ENCODE results near the gene ATP6V1F.

Gene ATP6V1F

DNA sequence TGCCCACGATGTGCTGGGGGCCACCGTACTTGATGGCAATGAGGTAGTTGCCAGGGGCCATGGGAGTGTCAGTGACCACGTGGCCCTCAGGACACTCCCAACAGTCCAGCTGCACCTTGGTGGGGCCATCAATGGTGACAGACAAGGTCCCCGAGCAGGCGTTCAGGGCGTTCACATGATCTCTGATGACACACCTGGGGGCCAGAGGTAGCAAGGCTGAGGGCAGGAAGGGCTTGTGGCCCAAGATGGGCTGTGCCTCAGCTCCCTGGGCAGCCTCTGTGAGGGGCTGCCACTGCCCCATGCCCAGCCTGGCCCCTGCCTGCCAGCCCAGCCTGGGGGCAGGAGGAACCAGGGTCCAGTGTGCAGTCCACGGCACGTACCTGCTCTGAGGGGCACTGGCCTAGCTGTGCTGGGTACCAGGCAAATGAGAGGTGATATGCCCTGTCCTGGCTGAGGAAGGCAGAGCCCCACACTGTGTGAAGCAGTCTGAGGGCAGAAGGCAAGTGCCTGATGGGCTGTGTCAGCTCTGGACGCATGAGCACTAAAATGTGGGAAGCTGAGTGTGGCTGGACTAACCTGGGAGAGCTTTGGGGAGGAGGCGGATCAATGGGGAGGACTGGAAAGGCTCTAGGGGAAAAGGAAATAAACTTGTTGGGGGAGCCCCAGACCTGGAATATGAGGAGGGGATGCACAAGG lies 51.4 kb downstream of the ATP6V1F start:
- Histone ChIP-seq H3K9me3 (ENCODE audit: severe bottlenecking) (no peaks in the 10 kb centered on the region), H3K27ac (ENCODE audit: poor library complexity, severe bottlenecking) (no peak overlapping the region), H3K4me3 (ENCODE audit: severe bottlenecking) (no peak overlapping the region), H3K4me1 (ENCODE audit: insufficient read depth, poor library complexity, severe bottlenecking) (no peaks in the 10 kb centered on the region), H3K27me3 (ENCODE audit: insufficient read depth, poor library complexity, severe bottlenecking) (peaks cover 19% of the 10 kb centered on the region), H3K36me3 (ENCODE audit: low read depth) (no peaks in the 10 kb centered on the region)
- DNase-seq (ENCODE audit: low spot score) (peak; percentile 36), ATAC-seq (ENCODE audit: low read depth) (no peak)
- TF ChIP-seq, protein P1, sequence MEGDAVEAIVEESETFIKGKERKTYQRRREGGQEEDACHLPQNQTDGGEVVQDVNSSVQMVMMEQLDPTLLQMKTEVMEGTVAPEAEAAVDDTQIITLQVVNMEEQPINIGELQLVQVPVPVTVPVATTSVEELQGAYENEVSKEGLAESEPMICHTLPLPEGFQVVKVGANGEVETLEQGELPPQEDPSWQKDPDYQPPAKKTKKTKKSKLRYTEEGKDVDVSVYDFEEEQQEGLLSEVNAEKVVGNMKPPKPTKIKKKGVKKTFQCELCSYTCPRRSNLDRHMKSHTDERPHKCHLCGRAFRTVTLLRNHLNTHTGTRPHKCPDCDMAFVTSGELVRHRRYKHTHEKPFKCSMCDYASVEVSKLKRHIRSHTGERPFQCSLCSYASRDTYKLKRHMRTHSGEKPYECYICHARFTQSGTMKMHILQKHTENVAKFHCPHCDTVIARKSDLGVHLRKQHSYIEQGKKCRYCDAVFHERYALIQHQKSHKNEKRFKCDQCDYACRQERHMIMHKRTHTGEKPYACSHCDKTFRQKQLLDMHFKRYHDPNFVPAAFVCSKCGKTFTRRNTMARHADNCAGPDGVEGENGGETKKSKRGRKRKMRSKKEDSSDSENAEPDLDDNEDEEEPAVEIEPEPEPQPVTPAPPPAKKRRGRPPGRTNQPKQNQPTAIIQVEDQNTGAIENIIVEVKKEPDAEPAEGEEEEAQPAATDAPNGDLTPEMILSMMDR (IDR thresholded peaks at IDR 0.05; ENCODE audit: poor library complexity, severe bottlenecking): no peak

- Histone ChIP-seq H3K4me3 (ENCODE audit: severe bottlenecking) (no peak overlapping the region), H3K4me1 (ENCODE audit: insufficient read depth, poor library complexity, severe bottlenecking) (no peaks in the 10 kb centered on the region), H3K9me3 (ENCODE audit: severe bottlenecking) (no peaks in the 10 kb centered on the region), H3K27me3 (ENCODE audit: insufficient read depth, poor library complexity, severe bottlenecking) (peaks cover 18% of the 10 kb centered on the region), H3K27ac (ENCODE audit: poor library complexity, severe bottlenecking) (no peak overlapping the region), H3K36me3 (ENCODE audit: low read depth) (no peaks in the 10 kb centered on the region)
- TF ChIP-seq, protein P1 (IDR thresholded peaks at IDR 0.05; ENCODE audit: poor library complexity, severe bottlenecking): no peak
- no peak for ATAC-seq (ENCODE audit: low read depth)
- peak; percentile 56 for DNase-seq (ENCODE audit: low spot score)
These were observed 52.0 kb downstream of the ATP6V1F start for GRCh38 chr7:128914566-128915151.

DNA sequence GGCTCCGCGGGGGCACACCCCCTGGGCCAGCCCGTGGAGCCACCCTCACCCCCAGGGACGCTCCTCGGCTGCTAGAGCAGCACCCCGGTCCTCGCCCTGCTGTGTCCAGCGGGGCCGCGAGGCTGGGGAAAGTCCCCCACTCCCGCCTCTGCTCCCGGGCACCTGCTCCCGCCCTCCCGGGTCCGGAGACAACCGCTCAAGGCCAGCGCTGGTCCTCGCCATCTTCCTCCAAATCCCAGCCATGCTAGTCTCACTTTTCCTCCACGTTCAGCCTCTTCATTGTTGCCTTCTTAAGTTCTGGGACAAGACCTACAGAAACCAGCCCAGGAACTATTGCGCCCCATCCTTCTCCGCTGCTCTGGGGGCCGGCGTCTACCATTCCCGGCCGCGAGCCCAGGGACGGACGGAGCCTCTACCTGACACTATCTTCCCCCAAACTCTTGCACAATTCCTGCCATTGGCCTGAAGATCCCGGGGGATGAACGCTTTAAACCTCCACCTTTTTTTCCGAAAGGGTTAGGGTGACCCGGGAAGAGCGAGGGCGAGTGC lies 52.7 kb downstream of the ATP6V1F start:
- peak; percentile 40 for DNase-seq (ENCODE audit: low spot score)
- H3K27me3 ChIP-seq (ENCODE audit: insufficient read depth, poor library complexity, severe bottlenecking): peaks cover 11% of the 10 kb centered on the region
- no peak for ATAC-seq (ENCODE audit: low read depth)
- no peak overlapping the region for H3K4me3 ChIP-seq (ENCODE audit: severe bottlenecking)
- TF ChIP-seq, protein P1 (IDR thresholded peaks at IDR 0.05; ENCODE audit: poor library complexity, severe bottlenecking): no peak
- no peak overlapping the region for H3K27ac ChIP-seq (ENCODE audit: poor library complexity, severe bottlenecking)
- H3K9me3 ChIP-seq (ENCODE audit: severe bottlenecking): no peaks in the 10 kb centered on the region
- H3K36me3 ChIP-seq (ENCODE audit: low read depth): no peaks in the 10 kb centered on the region
- no peaks in the 10 kb centered on the region for H3K4me1 ChIP-seq (ENCODE audit: insufficient read depth, poor library complexity, severe bottlenecking)
